GM12878 (cell line): ENCODE measurements around the gene CHMP2B. TPM values are rescaled to one million over a fixed set of nuclear protein-coding genes. Genes with fewer than 3 reads are reported as not detected.

ENCODE experiments used
- ATAC-seq: fragments of 200-7000 bp; cut with Tn5 transposase; 3 replicates; pipeline ENCODE4 v1.9.1; 2020; ENCODE audit warnings: mild to moderate bottlenecking, moderate library complexity
- BruUV-seq: library from RNA; stranded (reverse); fragments of 400-500 nt; replicated peaks from 2 replicates; lab custom pipeline; 2021; lab: Mats Ljungman, UMichigan
- CTCF ChIA-PET: fragments of 300-600 bp; sonication (Branson Sonifier 250); formaldehyde crosslinking; extraction: SDS; loops from one replicate; lab custom pipeline; 2021; ENCODE audit warnings: inconsistent platforms; lab: Yijun Ruan, JAX
- POLR2A ChIA-PET: fragments of 350-600 bp; formaldehyde crosslinking; extraction: SDS; loops from one replicate; lab custom pipeline; 2021; ENCODE audit warnings: inconsistent platforms; lab: Charles Lee
- RAD21 ChIA-PET: fragments of 300-600 bp; sonication (Branson Sonifier 250); formaldehyde crosslinking; loops from one replicate; lab custom pipeline; 2023; ENCODE audit warnings: antibody characterized with exemption; ENCODE audit not compliant: unreplicated experiment; lab: Charles Lee
- SMC1A ChIA-PET: fragments of 300-600 bp; sonication (Branson Sonifier 250); formaldehyde crosslinking; loops from one replicate; lab custom pipeline; 2023; ENCODE audit not compliant: unreplicated experiment, uncharacterized antibody; lab: Charles Lee
- DNase-seq: peaks from one replicate; pipeline ENCODE4 v3.0.0-alpha.2; 2011; ENCODE audit warnings: low read depth, low spot score
- FAIRE-seq: peaks from 3 replicates; lab custom pipeline; 2011; peaks lifted over from hg19 to GRCh38; lab: Jason Lieb, UNC
- H2AFZ ChIP-seq: 2 replicates; pipeline ENCODE4 v1.6.0; 2011; ENCODE audit warnings: low read depth, low read length, control low read depth; ENCODE audit not compliant: control insufficient read depth
- H3K27ac ChIP-seq: 2 replicates; pipeline ENCODE4 v1.5.1; 2011; ENCODE audit warnings: control low read depth; ENCODE audit not compliant: control insufficient read depth, insufficient read depth
- H3K27me3 ChIP-seq, 2 experiments: replicated peaks in 1 of 2; 2 replicates each; pipeline versions ENCODE4 v1.6.0 to v1.6.1; 2011; ENCODE audit warnings: low read length in 1 of 2; ENCODE audit not compliant: control insufficient read depth in 2 of 2, insufficient read depth in 2 of 2
- H3K36me3 ChIP-seq, 2 experiments: 2 replicates each; pipeline ENCODE4 v1.5.1; 2011; ENCODE audit warnings: low read length in 1 of 2; ENCODE audit not compliant: control insufficient read depth in 2 of 2, insufficient read depth in 2 of 2
- H3K4me1 ChIP-seq: 2 replicates; pipeline ENCODE4 v1.6.1; 2011; ENCODE audit warnings: mild to moderate bottlenecking, low read length, moderate library complexity, mixed read lengths; ENCODE audit not compliant: control insufficient read depth, insufficient read depth
- H3K4me2 ChIP-seq: 2 replicates; pipeline ENCODE4 v1.6.0; 2011; ENCODE audit warnings: control low read depth; ENCODE audit not compliant: control insufficient read depth, insufficient read depth
- H3K4me3 ChIP-seq: fragments of 200-600 bp; sonication (generic); 2 replicates; pipeline ENCODE4 v1.5.1; 2016
- H3K79me2 ChIP-seq: 2 replicates; pipeline ENCODE4 v1.6.0; 2011; ENCODE audit warnings: low read length; ENCODE audit not compliant: control insufficient read depth, insufficient read depth
- H3K9ac ChIP-seq: 2 replicates; pipeline ENCODE4 v1.8.0; 2011; ENCODE audit warnings: low read length, control low read depth, mixed read lengths; ENCODE audit not compliant: control insufficient read depth, insufficient read depth
- H3K9me3 ChIP-seq: replicated peaks from 3 replicates; pipeline ENCODE4 v1.5.1; 2011; ENCODE audit warnings: mild to moderate bottlenecking, low read length; ENCODE audit not compliant: control insufficient read depth, insufficient read depth
- H4K20me1 ChIP-seq: 2 replicates; pipeline ENCODE4 v1.6.0; 2011; ENCODE audit not compliant: control insufficient read depth, insufficient read depth
- ASH2L ChIP-seq: fragments of 300-600, 200-600 bp; sonication (generic); IDR thresholded peaks from 2 replicates; pipeline ENCODE4 v1.6.1; 2017; ENCODE audit warnings: low read depth, mild to moderate bottlenecking, borderline replicate concordance
- CBX3 ChIP-seq: fragments of 200-600 bp; sonication (generic); IDR thresholded peaks from 2 replicates; pipeline ENCODE4 v1.6.1; 2016; ENCODE audit warnings: low read depth, borderline replicate concordance
- EZH2 ChIP-seq: IDR thresholded peaks from 2 replicates; pipeline ENCODE4 v1.6.1; 2012; ENCODE audit warnings: low read depth, mild to moderate bottlenecking, control low read depth, inconsistent platforms, low read length, borderline replicate concordance; ENCODE audit not compliant: control insufficient read depth
- FOXK2 ChIP-seq: fragments of 450-650 bp; IDR thresholded peaks from 2 replicates; pipeline ENCODE4 v1.6.1; 2017; ENCODE audit warnings: mild to moderate bottlenecking, moderate library complexity
- IKZF1 ChIP-seq: fragments of 450-650 bp; conservative IDR thresholded peaks from 2 replicates; pipeline ENCODE4 v1.6.1; 2017; ENCODE audit warnings: antibody characterized with exemption, mild to moderate bottlenecking
- IKZF2 ChIP-seq, 2 experiments: fragments of 450-650 bp; IDR thresholded peaks; 2 replicates each; pipeline ENCODE4 v1.6.1; 2017; ENCODE audit warnings: mild to moderate bottlenecking in 2 of 2, moderate library complexity in 2 of 2
- KAT2A ChIP-seq: conservative IDR thresholded peaks from 2 replicates; pipeline ENCODE4 v1.6.1; 2011; ENCODE audit warnings: low read depth, low read length; ENCODE audit not compliant: control insufficient read depth
- MYC ChIP-seq: IDR thresholded peaks from 2 replicates; pipeline ENCODE4 v1.6.1; 2011; ENCODE audit warnings: mild to moderate bottlenecking, low read length, moderate library complexity, inconsistent platforms; ENCODE audit not compliant: insufficient read depth, insufficient replicate concordance, insufficient read length, severe bottlenecking
- POLR2A ChIP-seq: IDR thresholded peaks from 2 replicates; pipeline ENCODE4 v1.6.1; 2011; ENCODE audit warnings: low read depth, mild to moderate bottlenecking, low read length
- RBBP5 ChIP-seq: fragments of 200-600 bp; sonication (generic); conservative IDR thresholded peaks from 2 replicates; pipeline ENCODE4 v1.6.1; 2016
- SMAD1 ChIP-seq: fragments of 450-650 bp; IDR thresholded peaks from 2 replicates; pipeline ENCODE4 v1.6.1; 2018; ENCODE audit warnings: mild to moderate bottlenecking, low read depth; ENCODE audit not compliant: partially characterized antibody
- SRF ChIP-seq, 2 experiments: IDR thresholded peaks; 2 replicates each; pipeline ENCODE4 v1.6.1; 2011; ENCODE audit warnings: low read depth in 2 of 2, low read length in 2 of 2, mild to moderate bottlenecking in 1 of 2, moderate library complexity in 1 of 2
- SUZ12 ChIP-seq: fragments of 200-600 bp; sonication (generic); IDR thresholded peaks from one replicate; pipeline ENCODE4 v1.6.1; 2018; ENCODE audit warnings: antibody characterized with exemption, mild to moderate bottlenecking; ENCODE audit not compliant: unreplicated experiment
- YBX1 ChIP-seq: fragments of 450-650 bp; IDR thresholded peaks from 2 replicates; pipeline ENCODE4 v1.6.1; 2016; ENCODE audit warnings: antibody characterized with exemption
- ZNF217 ChIP-seq: fragments of 450-650 bp; IDR thresholded peaks from 2 replicates; pipeline ENCODE4 v1.6.1; 2017; ENCODE audit warnings: antibody characterized with exemption, mild to moderate bottlenecking
- WGBS: methylation state at CpG from one replicate; pipeline ENCODE4 v1.1.6; 2016; ENCODE audit warnings: low lambda C conversion rate; ENCODE audit not compliant: insufficient replicate concordance, insufficient coverage; ENCODE audit errors: missing lambda C conversion rate; 5-methylcytosine and 5-hydroxymethylcytosine counted together
- in situ Hi-C: fragments of 300-500 bp; cut with MboI; formaldehyde crosslinking; loops from 9 replicates; pipeline ENCODE4 v1.14.3; 2018; ENCODE audit warnings: mixed read lengths
- intact Hi-C: fragments of 100-400 bp; cut with micrococcal nuclease; formaldehyde crosslinking; loops from one replicate; pipeline ENCODE4 v1.14.2; 2022; ENCODE audit not compliant: unreplicated experiment
- polyA plus RNA-seq, 11 experiments: library from polyadenylated mRNA; depleted of rRNA in 4 of 11; unstranded in 6 of 11; stranded (reverse) in 5 of 11; fragments of >200 nt; fragmentation: Nextera tagmentation in 4 of 11; fragmentation: Illumina TruSeq in 1 of 11; extraction: Ambion mirVana in 4 of 11; extraction: Trizol in 1 of 11; gene quantifications; 1 replicate in 1 of 11; 2 replicates in 10 of 11; pipeline versions ENCODE4 v1.2.1 to v1.2.3, GENCODE V29; 2011 to 2016; ENCODE audit warnings: inconsistent platforms in 2 of 11, missing spikeins in 2 of 11, low read depth in 1 of 11
- total RNA-seq, 4 experiments: library from RNA; depleted of rRNA in 3 of 4; stranded (reverse); fragments of >200 nt in 3 of 4; fragmentation: Illumina TruSeq in 1 of 4; extraction: Trizol in 1 of 4; gene quantifications; 2 replicates each; pipeline versions ENCODE4 v1.2.1 to v1.2.3, GENCODE V29; 2013 to 2021
- TF ChIP-seq, protein P1 (sequence below): fragments of 450-650 bp; IDR thresholded peaks from 2 replicates; pipeline ENCODE4 v1.6.1; 2017; ENCODE audit warnings: mild to moderate bottlenecking, low read depth, inconsistent platforms; ENCODE audit not compliant: poor library complexity, severe bottlenecking
- TF ChIP-seq, protein P2 (sequence below): IDR thresholded peaks from 2 replicates; pipeline ENCODE4 v1.6.1; 2011; ENCODE audit warnings: low read depth, mild to moderate bottlenecking, low read length, moderate library complexity, borderline replicate concordance; ENCODE audit errors: extremely low read depth

The CHMP2B gene
- total and polyA plus RNA-seq, 10 of the 15 experiments (the other 5 are each of a cell fraction or from before 2014, with no cell fraction given), result 14.9 to 54.8 (median 24.6) TPM

GRCh38 chr3:87227835-87228144 lies 681 bp downstream of the CHMP2B start:
- intact Hi-C loops, result no loop called here
- CTCF ChIA-PET, result interaction anchor here (3.9 kb wide), 1 partner anchor 33 kb away, joined by 20 read pairs; no protein-coding TSS in a partner anchor
- POLR2A ChIA-PET, result interaction anchor here (1.2 kb wide), 1 partner anchor 11 kb away, joined by 3 read pairs; no protein-coding TSS in a partner anchor

GRCh38 chr3:87228316-87228715 lies 1.2 kb downstream of the CHMP2B start:
- POLR2A ChIA-PET, result interaction anchor here (0.6 to 1.2 kb wide), 3 partner anchors 11 to 90 kb away, joined by 3 read pairs; no protein-coding TSS in a partner anchor
- peak overlapping the region; percentile 81 for H3K4me2 ChIP-seq
- H3K4me1 ChIP-seq, result no peaks in the 10 kb centered on the region; the same call in 1 of the 2 replicates
- peak overlapping the region; percentile 87 for H3K4me3 ChIP-seq
- CTCF ChIA-PET, result interaction anchor here (3.9 kb wide), 1 partner anchor 32 kb away, joined by 20 read pairs; no protein-coding TSS in a partner anchor
- WGBS, result 100% methylated on average over 1 of the region's 1 CpG
- no peaks in the 10 kb centered on the region for H3K36me3 ChIP-seq
- ATAC-seq (no peak), FAIRE-seq (no peak), DNase-seq (no peak)
- in situ Hi-C loops, result no loop called here
- RAD21 ChIA-PET, result no interaction called here
- SMC1A ChIA-PET, result no interaction called here
- H3K27ac ChIP-seq, result no peak overlapping the region
- no peaks in the 10 kb centered on the region for H3K27me3 ChIP-seq
- H3K9ac ChIP-seq, result no peak overlapping the region
- no peak overlapping the region; the same call in 1 of the 2 replicates for H2AFZ ChIP-seq
- H3K9me3 ChIP-seq, result no peaks in the 10 kb centered on the region
- BruUV-seq, result TSS peak; percentile 53
- intact Hi-C loops, result no loop called here
- H4K20me1 ChIP-seq, result no peaks in the 10 kb centered on the region
- peaks cover 17% of the 10 kb centered on the region for H3K79me2 ChIP-seq
- TF ChIP-seq CBX3, result no peak
- no peak for TF ChIP-seq POLR2A
- no peak for TF ChIP-seq IKZF1
- TF ChIP-seq, protein P1, sequence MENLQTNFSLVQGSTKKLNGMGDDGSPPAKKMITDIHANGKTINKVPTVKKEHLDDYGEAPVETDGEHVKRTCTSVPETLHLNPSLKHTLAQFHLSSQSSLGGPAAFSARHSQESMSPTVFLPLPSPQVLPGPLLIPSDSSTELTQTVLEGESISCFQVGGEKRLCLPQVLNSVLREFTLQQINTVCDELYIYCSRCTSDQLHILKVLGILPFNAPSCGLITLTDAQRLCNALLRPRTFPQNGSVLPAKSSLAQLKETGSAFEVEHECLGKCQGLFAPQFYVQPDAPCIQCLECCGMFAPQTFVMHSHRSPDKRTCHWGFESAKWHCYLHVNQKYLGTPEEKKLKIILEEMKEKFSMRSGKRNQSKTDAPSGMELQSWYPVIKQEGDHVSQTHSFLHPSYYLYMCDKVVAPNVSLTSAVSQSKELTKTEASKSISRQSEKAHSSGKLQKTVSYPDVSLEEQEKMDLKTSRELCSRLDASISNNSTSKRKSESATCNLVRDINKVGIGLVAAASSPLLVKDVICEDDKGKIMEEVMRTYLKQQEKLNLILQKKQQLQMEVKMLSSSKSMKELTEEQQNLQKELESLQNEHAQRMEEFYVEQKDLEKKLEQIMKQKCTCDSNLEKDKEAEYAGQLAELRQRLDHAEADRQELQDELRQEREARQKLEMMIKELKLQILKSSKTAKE, result no peak
- TF ChIP-seq, protein P2, sequence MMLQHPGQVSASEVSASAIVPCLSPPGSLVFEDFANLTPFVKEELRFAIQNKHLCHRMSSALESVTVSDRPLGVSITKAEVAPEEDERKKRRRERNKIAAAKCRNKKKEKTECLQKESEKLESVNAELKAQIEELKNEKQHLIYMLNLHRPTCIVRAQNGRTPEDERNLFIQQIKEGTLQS, result no peak
- TF ChIP-seq IKZF2 (IDR thresholded peaks at IDR 0.05), result no peak
- no peak for TF ChIP-seq ASH2L
- TF ChIP-seq KAT2A, result no peak
- TF ChIP-seq YBX1, result no peak
- no peak for TF ChIP-seq ZNF217
- no peak for TF ChIP-seq SRF (IDR thresholded peaks at IDR 0.05; ENCODE audit: low read depth in 2 of 2, low read length in 2 of 2)
- TF ChIP-seq SMAD1, result no peak

More at GRCh38 chr3:87227835-87228144, 681 bp downstream of the CHMP2B start:
- in situ Hi-C loops, result no loop called here
- H2AFZ ChIP-seq, result peak overlapping the region; percentile 98
- SMC1A ChIA-PET, result no interaction called here
- ATAC-seq (peak; percentile 7; the same call in 2 of the 3 replicates), DNase-seq (no peak), FAIRE-seq (no peak)
- H3K79me2 ChIP-seq, result peaks cover 17% of the 10 kb centered on the region
- H3K27ac ChIP-seq, result peak overlapping the region; percentile 82; the same call in 1 of the 2 replicates
- BruUV-seq, result no TSS peak
- peak overlapping the region; percentile 92 for H3K9ac ChIP-seq
- H3K4me2 ChIP-seq, result peak overlapping the region; percentile 81
- no peaks in the 10 kb centered on the region for H3K9me3 ChIP-seq
- 0% methylated on average over 3 of the region's 3 CpGs for WGBS
- H4K20me1 ChIP-seq, result no peaks in the 10 kb centered on the region
- TF ChIP-seq FOXK2 (no peak), MYC (no peak), RBBP5 (no peak), SUZ12 (no peak), EZH2 (no peak)
- no peaks in the 10 kb centered on the region for H3K27me3 ChIP-seq
- RAD21 ChIA-PET, result no interaction called here
- no peaks in the 10 kb centered on the region for H3K36me3 ChIP-seq
- H3K4me3 ChIP-seq, result peak overlapping the region; percentile 87
- no peaks in the 10 kb centered on the region; the same call in 1 of the 2 replicates for H3K4me1 ChIP-seq
